ENCODE measurements around the gene SLC16A9.

The SLC16A9 gene

DNA sequence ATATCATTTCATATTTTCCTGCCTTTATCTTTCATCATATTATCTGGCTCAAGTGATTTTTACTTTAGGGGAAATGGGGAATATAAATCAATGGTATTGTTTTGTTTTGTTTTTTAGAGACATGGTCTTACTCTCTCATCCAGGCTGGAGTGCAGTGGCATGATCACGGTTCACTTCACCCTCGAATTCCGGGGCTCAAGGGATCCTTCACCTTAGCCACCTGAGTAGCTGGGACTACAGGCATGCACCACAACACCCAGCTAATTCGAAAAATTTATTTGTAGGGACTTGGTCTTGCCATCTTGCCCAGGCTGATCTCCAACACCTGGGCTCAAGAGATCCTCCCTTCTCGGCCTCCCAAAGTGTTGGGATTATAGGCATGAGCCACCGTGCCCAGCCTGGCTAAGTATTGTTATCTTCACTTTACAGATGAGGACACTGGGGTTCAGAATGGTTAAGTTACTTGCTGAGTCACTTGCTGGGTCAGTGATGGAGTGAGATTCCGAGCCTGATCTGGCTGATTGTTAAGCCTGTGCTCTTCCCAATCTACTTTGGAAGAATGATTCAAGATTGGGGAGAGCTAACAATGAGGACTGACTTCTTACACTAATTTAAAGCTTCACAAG lies 3.7 kb upstream of the SLC16A9 start:
- TF ChIP-seq, protein P1, sequence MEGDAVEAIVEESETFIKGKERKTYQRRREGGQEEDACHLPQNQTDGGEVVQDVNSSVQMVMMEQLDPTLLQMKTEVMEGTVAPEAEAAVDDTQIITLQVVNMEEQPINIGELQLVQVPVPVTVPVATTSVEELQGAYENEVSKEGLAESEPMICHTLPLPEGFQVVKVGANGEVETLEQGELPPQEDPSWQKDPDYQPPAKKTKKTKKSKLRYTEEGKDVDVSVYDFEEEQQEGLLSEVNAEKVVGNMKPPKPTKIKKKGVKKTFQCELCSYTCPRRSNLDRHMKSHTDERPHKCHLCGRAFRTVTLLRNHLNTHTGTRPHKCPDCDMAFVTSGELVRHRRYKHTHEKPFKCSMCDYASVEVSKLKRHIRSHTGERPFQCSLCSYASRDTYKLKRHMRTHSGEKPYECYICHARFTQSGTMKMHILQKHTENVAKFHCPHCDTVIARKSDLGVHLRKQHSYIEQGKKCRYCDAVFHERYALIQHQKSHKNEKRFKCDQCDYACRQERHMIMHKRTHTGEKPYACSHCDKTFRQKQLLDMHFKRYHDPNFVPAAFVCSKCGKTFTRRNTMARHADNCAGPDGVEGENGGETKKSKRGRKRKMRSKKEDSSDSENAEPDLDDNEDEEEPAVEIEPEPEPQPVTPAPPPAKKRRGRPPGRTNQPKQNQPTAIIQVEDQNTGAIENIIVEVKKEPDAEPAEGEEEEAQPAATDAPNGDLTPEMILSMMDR (conservative IDR thresholded peaks at IDR 0.05): no peak
- no peak for TF ChIP-seq ZFX (IDR thresholded peaks at IDR 0.05)
- H3K27ac ChIP-seq: no peak overlapping the region

DNA sequence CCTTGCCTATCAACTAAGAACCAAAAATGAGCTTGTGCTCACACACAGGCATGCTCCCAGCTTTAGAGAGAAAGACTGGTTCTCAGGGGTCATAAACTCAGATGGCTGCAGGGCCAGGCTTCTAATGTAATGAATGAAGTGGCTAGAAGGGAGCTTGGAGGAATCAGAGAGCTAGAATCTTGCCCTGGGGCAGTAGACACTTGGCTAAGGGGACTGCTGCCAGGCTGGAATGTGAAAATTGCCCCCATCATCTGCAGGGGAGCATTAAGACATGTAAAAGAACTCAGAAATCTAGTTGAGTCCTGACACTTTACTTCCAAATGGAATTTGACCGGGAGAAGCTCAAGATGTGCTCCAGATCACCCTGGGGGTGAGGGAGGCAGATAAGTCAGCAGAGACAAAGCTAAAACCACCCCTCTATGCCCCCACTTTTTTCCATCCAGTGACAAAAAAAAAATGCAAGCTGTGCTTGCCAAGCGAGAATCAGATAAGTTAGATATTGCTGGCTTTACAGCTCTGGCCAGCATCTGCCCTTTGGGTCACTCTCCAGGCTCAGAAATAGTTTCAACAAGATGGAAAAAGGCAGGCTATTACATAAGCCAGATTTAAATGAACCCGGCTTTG lies 2.3 kb upstream of the SLC16A9 start:
- TF ChIP-seq, protein P1 (conservative IDR thresholded peaks at IDR 0.05): no peak
- no peak for TF ChIP-seq ZFX (IDR thresholded peaks at IDR 0.05)

DNA sequence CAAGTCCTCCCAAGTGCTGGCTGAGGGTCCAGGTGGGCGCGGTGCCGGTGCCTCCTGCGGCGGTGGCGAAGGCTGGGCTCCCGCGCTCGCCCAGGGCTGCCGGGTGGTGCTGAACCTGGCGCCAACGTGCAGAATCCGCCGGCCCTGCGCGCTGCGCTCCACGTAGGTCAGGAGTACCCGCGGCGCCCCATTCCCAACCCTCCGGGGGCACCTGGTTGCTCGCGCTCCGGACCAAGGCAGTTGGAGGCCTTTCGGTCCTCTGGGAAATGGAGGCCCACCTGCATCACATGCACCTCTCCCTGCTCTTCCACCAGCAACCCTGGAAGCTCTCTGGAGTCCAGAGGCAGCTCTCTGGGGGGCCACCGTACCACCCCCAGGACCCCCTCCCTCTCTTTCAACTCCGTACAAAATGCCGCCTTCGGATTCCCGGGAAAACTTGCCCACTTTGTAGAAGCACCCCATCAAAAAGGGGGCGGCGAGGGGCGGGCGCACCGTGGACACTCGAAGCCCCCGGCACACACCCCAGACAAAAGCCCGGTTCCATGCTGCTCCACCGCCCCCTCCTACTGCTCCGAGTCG lies 745 bp downstream of the SLC16A9 start:
- peak overlapping the region; percentile 66 for H3K27ac ChIP-seq
- TF ChIP-seq ZFX (IDR thresholded peaks at IDR 0.05): no peak
- TF ChIP-seq, protein P1 (conservative IDR thresholded peaks at IDR 0.05): no peak

More for the DNA sequence above, 2.3 kb upstream of the SLC16A9 start:
- H3K27ac ChIP-seq: no peak overlapping the region

DNA sequence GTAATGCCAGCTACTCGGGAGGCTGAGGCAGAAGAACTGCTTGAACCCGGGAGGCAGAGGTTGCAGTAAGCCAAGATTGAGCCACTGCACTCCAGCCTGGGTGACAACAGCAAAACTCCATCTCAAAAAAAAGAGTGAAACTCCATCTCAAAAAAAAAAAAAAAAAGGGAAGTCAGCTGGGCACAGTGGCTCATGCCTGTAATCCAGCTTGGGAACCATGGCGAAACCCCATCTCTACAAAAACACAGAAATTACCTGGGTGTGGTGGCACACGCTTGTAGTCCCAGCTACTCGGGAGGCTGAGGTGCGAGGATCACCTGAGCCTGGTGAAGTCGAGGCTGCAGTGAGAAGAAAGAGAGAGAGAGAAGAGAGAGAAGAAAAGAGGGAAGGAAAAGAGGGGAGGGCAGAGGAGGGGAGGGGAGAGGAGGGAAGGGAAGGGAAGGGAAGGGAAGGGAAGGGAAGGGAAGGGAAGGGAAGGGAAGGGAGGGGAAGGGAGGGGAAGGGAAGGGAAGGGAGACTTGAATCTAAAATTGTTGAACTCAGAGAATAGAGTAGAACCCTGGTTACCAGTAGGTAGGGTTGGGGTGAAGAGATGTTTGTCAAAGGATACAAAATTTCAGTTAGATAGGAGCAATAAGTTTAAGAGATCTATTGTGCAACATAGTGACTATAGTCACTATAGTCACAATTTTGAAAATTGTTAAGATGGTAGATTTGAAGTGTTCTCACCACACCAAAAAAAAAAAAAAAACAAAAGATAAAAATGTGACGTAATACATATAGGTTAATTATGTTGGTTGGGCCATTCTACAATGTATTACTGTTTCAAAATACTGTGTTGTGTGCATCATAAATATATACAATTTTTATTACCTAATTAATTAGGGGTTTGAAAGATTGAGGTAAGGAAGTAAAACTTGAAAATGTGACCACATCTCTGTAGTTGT lies 2.5 kb downstream of the SLC16A9 start:
- H3K27ac ChIP-seq: no peak overlapping the region
- TF ChIP-seq, protein P1 (conservative IDR thresholded peaks at IDR 0.05): no peak
- no peak for TF ChIP-seq ZFX (IDR thresholded peaks at IDR 0.05)

DNA sequence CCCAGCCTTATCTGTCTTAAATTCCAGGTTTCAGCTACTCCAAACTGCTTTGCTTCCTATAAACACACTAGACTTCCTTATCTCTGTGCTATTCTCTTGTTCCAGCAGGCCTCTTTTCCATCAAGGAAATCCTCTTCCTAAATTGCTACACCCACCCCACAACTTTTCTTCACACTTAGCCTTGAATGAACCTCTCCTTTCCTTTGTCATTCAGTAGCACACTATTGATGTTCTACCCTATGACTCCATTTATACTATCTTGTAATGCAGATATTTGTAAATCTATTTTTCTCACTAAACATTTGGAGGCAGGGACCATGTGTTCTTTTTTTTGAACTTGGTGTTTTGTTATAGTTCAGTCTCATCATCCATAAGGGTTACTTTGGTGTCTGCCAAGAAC lies 3.7 kb downstream of the SLC16A9 start:
- TF ChIP-seq, protein P1 (conservative IDR thresholded peaks at IDR 0.05): no peak
- no peak for TF ChIP-seq ZFX (IDR thresholded peaks at IDR 0.05)
- no peak overlapping the region for H3K27ac ChIP-seq

DNA sequence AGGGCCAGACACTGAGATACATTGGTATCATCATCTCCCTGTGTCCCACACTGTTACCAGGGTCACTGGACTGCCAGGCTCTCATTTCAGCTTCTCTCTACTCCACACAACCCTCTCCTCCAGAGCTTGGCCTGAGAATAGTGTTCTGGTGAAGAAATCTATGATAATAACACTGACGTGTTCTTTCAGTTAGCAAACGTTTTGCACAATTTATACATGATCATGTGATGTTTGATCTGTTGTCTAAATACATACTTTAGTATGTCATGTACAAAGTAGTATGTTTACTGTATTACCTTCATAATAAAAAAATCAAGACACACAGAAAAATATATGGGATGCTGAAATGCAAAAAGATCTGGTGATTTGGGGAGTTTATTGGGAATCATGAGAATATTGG lies 5.0 kb downstream of the SLC16A9 start:
- no peak overlapping the region for H3K27ac ChIP-seq
- no peak for TF ChIP-seq ZFX (IDR thresholded peaks at IDR 0.05)
- TF ChIP-seq, protein P1 (conservative IDR thresholded peaks at IDR 0.05): no peak

Data from C4-2B (cell line).